ENCODE data around the gene SCN4B. TPM values are rescaled to one million over a fixed set of nuclear protein-coding genes. Genes with fewer than 3 reads are reported as not detected.

Gene SCN4B
- total and polyA plus RNA-seq, 2 of the 4 experiments (the other 2 are of a cell fraction), result 0.18 to 0.44 TPM

DNA sequence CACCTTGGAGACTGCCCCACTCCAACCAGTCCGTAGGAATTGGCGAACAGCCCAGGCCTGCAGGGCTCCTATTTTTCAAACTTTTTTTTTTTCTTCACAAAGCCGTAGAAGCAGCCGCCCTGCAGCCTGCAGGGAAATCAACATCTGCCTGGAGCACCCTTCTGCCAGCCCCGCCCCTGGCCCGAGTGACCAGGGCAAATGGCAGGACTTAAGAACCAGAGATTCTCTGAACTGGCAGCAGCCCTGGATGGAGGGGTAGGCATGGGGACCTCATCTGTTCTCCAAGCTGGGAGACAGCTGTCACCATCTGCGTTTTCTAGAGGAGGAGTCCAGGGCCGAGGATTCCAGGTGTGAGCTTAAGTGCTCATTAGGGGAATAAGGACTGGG is 18.3 kb upstream of the SCN4B start:
- dilution Hi-C loops (cut with HindIII; ENCODE audit: low sequenced_read_pairs, unreplicated experiment), result no loop called here
- H3K18ac ChIP-seq (ENCODE audit: low read depth, low read length), result no peak overlapping the region

More for the DNA sequence above, 18.3 kb upstream of the SCN4B start:
- DNase-seq (no peak), ATAC-seq (ENCODE audit: low read depth) (no peak)
- no peak overlapping the region for H3K4me3 ChIP-seq (ENCODE audit: insufficient read depth, low read depth, low read length)
- no peak overlapping the region for H3K4ac ChIP-seq (ENCODE audit: low read depth, low read length)
- H2BK5ac ChIP-seq (ENCODE audit: low read depth, low read length, poor library complexity, severe bottlenecking), result no peak overlapping the region
- no peak overlapping the region for H4K91ac ChIP-seq (ENCODE audit: insufficient read depth, low read depth, low read length)
- WGBS, 2 experiments (ENCODE audit: extremely low coverage in 2 of 2, insufficient read length in 1 of 2), result 57% methylated on average over 2 of the region's 8 CpGs; no CpG with 5 or more reads in 1 of the 2 experiments
- no peak overlapping the region for H2BK120ac ChIP-seq (ENCODE audit: low read depth, low read length)
- no peaks in the 10 kb centered on the region for H4K20me1 ChIP-seq (ENCODE audit: insufficient read depth, low read length)
- H3K36me3 ChIP-seq (ENCODE audit: control insufficient read depth, insufficient read depth, low read length), result no peaks in the 10 kb centered on the region
- no peak overlapping the region for H2BK20ac ChIP-seq (ENCODE audit: low read depth, low read length)
- H3K56ac ChIP-seq (ENCODE audit: extremely low read depth, insufficient read depth, low read length), result no peak overlapping the region
- no peaks in the 10 kb centered on the region for H3K9me3 ChIP-seq (ENCODE audit: control insufficient read depth, insufficient read depth, low read length)
- TF ChIP-seq, protein P1, sequence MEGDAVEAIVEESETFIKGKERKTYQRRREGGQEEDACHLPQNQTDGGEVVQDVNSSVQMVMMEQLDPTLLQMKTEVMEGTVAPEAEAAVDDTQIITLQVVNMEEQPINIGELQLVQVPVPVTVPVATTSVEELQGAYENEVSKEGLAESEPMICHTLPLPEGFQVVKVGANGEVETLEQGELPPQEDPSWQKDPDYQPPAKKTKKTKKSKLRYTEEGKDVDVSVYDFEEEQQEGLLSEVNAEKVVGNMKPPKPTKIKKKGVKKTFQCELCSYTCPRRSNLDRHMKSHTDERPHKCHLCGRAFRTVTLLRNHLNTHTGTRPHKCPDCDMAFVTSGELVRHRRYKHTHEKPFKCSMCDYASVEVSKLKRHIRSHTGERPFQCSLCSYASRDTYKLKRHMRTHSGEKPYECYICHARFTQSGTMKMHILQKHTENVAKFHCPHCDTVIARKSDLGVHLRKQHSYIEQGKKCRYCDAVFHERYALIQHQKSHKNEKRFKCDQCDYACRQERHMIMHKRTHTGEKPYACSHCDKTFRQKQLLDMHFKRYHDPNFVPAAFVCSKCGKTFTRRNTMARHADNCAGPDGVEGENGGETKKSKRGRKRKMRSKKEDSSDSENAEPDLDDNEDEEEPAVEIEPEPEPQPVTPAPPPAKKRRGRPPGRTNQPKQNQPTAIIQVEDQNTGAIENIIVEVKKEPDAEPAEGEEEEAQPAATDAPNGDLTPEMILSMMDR (conservative IDR thresholded peaks at IDR 0.05; ENCODE audit: low read depth, low read length), result no peak
- no peak for TF ChIP-seq BHLHE40 (IDR thresholded peaks at IDR 0.05; ENCODE audit: low read depth, low read length)
- TF ChIP-seq RCOR1 (IDR thresholded peaks at IDR 0.05; ENCODE audit: insufficient replicate concordance, low read length), result no peak
- no peak for TF ChIP-seq POLR2A (IDR thresholded peaks at IDR 0.05; ENCODE audit: low read depth, low read length)
- TF ChIP-seq, protein P2, sequence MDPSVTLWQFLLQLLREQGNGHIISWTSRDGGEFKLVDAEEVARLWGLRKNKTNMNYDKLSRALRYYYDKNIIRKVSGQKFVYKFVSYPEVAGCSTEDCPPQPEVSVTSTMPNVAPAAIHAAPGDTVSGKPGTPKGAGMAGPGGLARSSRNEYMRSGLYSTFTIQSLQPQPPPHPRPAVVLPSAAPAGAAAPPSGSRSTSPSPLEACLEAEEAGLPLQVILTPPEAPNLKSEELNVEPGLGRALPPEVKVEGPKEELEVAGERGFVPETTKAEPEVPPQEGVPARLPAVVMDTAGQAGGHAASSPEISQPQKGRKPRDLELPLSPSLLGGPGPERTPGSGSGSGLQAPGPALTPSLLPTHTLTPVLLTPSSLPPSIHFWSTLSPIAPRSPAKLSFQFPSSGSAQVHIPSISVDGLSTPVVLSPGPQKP (IDR thresholded peaks at IDR 0.05; ENCODE audit: borderline replicate concordance, low read depth, low read length), result no peak
- no peak for TF ChIP-seq MAZ (IDR thresholded peaks at IDR 0.05; ENCODE audit: borderline replicate concordance, low read depth, low read length)
- TF ChIP-seq MAFK (IDR thresholded peaks at IDR 0.05; ENCODE audit: low read depth, low read length), result no peak
- no peak for TF ChIP-seq RFX5 (IDR thresholded peaks at IDR 0.05; ENCODE audit: low read depth, low read length)
- TF ChIP-seq MXI1 (IDR thresholded peaks at IDR 0.05; ENCODE audit: borderline replicate concordance, low read depth, low read length), result no peak
- no peak for TF ChIP-seq CHD1 (IDR thresholded peaks at IDR 0.05; ENCODE audit: low read depth, low read length)
- no peak for TF ChIP-seq NFE2L2 (IDR thresholded peaks at IDR 0.05; ENCODE audit: low read depth, low read length)
- no peak for TF ChIP-seq SMC3 (IDR thresholded peaks at IDR 0.05; ENCODE audit: low read depth, low read length)
- no peak for TF ChIP-seq RAD21 (IDR thresholded peaks at IDR 0.05; ENCODE audit: low read length)
- H3K79me1 ChIP-seq (ENCODE audit: low read depth in 1 of 2, low read length in 2 of 2), result no peaks in the 10 kb centered on the region
- H4K5ac ChIP-seq (ENCODE audit: low read depth, low read length), result no peak overlapping the region
- POLR2A ChIA-PET (ENCODE audit: unreplicated experiment), result no interaction called here
- no peak overlapping the region for H3K14ac ChIP-seq (replicated peaks; ENCODE audit: low read depth, low read length)
- H2AK5ac ChIP-seq (ENCODE audit: low read depth, low read length), result no peak overlapping the region
- H3K27me3 ChIP-seq (ENCODE audit: control insufficient read depth, insufficient read depth, low read length), result peaks cover 21% of the 10 kb centered on the region
- H2BK15ac ChIP-seq (ENCODE audit: low read depth, low read length), result no peak overlapping the region
- no peak overlapping the region for H2AFZ ChIP-seq (replicated peaks; ENCODE audit: low read length, poor library complexity)
- H3K4me2 ChIP-seq (ENCODE audit: low read depth, low read length), result no peak overlapping the region
- no peak overlapping the region for H4K8ac ChIP-seq (ENCODE audit: low read depth in 2 of 2, low read length in 2 of 2)
- no peak overlapping the region for H3K27ac ChIP-seq (ENCODE audit: insufficient read depth, low read length)
- no peak overlapping the region for H3K9ac ChIP-seq (ENCODE audit: low read depth, low read length)
- H3K9me1 ChIP-seq (ENCODE audit: insufficient read depth, low read length), result no peaks in the 10 kb centered on the region
- peaks cover 3% of the 10 kb centered on the region; the same call in 1 of the 2 replicates for H3K4me1 ChIP-seq (ENCODE audit: control insufficient read depth, insufficient read depth, low read length)
- no TSS peak for BruUV-seq (replicated peaks)
- CTCF ChIA-PET, result interaction anchor here (0.6 to 1.5 kb wide), 5 partner anchors 9 to 370 kb away, joined by 3 to 7 read pairs (median 4); no protein-coding TSS in a partner anchor
- intact Hi-C loops (cut with micrococcal nuclease), result loop anchor here (1.0 kb wide), 1 partner anchor 26 kb away; no protein-coding TSS in a partner anchor
- H3K23ac ChIP-seq (ENCODE audit: low read depth, low read length), result no peak overlapping the region
- in situ Hi-C loops (cut with MboI; ENCODE audit: low sequenced_read_pairs), result no loop called here
- H2AK9ac ChIP-seq (replicated peaks; ENCODE audit: low read depth, low read length, poor library complexity), result no peak overlapping the region
